Ammon's horn (tissue), 1 donor: ENCODE results near the gene PRPF40A.
A peak's percentile ranks its signal among the peaks of the same experiment; 100 is the strongest.

ENCODE experiments used
- DNase-seq: peaks from one replicate; pipeline ENCODE4 v3.0.0-alpha.2; 2016; ENCODE audit warnings: low spot score

PRPF40A gene

DNA sequence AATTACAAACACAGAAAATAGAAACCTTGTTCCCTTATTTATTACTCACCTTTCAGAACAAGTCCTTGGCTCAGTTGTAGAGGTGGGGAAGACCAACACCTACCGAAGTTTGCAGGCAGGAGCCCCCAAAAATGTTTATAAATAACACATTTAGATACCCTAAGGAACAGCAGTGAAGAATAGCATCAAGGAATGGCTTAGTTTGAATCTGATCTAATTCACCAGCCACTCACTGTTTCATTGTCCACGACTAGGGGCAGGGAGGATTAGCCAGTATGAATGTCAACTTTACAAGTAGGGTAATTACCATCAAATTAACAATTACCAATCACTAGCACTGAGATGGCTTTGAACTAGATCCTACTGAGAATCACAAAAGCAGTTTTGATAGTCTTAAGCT lies 65.4 kb downstream of the PRPF40A start:
- no peak for DNase-seq

DNA sequence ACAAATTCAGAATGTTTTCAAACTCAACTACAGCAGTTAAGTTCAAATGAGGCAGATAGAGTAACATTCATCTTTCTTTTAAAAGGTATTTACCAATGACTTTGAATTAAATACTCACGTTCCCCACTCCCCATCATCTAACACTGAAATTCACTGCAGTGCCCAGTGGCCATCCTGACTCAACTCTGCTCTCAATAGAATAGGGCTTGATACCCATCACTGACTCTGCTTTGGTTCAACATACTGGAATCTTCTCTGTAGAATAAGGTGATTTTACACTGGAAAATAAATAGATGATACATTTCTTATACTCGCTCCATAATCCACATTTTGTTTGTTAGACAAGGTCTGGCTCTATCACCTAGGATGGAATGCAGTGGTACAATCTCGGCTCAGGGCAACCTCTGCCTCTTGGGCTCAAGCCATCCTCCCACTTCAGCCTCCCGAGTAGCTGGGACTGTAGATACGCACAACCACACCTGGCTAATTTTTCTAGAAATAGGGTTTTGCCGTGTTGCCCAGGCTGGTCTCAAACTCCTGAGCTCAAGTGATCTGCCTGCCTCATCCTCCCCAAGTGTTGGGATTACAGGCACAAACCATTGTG lies 66.4 kb downstream of the PRPF40A start:
- no peak for DNase-seq

DNA sequence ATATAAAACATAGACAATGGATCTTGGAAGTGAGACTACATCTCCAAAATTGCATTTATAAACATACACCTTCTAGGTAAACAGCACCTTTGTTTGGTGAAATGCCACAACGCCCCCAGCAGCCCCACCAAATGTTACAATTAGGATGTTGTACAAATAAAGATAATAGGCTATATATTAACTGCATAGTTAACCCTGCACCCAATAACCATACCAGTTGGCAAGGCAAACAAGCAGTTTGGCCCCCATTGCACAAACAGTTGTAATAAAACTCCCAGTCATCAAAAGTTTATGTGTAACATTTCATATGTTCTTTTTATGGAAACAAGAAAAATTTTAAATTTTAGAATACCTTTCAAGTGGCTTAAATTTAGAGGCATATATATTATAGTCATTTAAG lies 67.3 kb downstream of the PRPF40A start:
- no peak for DNase-seq

DNA sequence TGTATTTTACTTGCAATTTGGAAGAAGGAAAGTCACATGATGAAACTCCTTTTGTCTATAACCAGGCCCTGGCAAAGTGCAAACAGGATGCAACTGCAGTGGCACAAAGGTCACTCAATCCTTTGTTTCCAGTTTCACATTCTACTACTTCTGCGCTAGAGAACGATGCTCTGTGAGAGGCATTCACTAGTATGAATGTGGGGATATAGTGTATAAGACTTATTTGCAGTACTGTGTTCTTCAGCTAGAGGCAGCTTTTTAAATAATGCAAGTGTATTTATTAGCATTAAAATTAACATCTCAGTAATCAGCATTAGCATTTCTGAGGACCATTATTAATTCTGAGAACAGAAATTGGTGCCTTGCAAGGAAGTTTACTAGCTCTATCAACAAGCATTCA lies 68.9 kb downstream of the PRPF40A start:
- DNase-seq, result peak; percentile 20

DNA sequence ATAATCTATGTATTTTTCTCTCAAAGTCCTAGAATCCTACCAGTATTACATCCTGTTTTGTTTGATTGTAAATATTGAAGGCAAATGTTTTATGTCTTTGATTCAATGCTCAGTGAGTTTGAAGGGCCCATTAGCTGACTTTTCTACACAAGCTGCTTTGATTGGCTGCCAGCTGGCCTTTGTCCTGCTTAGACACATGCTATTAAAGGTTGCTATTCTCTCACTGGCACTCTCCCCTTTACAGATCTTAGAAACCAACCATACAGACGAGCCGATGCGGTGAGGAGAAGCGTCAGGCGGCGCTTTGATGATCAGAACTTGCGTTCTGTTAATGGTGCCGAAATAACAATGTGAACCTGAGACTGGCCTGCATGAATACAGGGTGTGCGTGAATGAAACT lies 69.7 kb downstream of the PRPF40A start:
- peak; percentile 75 for DNase-seq

DNA sequence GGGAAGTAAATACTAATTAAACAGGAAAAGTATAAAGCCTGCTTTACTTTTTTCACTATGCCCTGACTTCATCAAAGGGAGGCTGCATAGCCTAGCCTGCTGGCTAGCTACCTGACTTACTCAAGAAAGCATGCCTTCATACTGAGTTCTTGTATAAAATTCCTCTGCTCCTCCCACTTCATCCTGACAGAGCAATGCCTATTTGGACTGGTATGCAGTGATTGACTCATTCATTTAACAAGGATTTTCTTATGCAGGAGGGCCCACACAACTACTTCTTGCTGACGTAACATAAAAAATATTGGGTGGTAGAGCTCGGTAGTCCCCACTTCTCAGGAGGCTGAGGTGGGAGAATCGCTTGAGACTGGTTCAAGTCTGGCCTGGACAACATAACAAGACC lies 70.5 kb downstream of the PRPF40A start:
- no peak for DNase-seq

DNA sequence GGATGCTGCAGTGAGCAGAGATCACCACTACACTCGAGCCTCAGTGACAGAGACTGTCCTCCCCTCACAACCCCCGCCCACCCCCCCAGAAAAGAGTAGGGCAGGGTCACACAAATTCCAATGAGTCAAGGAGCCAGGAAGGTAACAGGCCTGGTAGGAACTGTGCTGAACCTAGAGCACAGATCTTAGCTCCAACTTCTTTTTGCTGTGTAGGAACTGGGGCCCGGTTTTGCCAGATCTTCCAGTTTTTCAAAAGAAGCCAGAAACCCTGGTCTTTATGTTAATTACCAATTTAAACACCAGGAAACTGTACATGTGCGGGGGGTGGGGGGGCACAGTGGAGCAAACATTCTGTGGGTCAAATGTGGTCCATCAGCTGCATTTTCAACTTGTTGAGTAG lies 71.0 kb downstream of the PRPF40A start:
- no peak for DNase-seq

DNA sequence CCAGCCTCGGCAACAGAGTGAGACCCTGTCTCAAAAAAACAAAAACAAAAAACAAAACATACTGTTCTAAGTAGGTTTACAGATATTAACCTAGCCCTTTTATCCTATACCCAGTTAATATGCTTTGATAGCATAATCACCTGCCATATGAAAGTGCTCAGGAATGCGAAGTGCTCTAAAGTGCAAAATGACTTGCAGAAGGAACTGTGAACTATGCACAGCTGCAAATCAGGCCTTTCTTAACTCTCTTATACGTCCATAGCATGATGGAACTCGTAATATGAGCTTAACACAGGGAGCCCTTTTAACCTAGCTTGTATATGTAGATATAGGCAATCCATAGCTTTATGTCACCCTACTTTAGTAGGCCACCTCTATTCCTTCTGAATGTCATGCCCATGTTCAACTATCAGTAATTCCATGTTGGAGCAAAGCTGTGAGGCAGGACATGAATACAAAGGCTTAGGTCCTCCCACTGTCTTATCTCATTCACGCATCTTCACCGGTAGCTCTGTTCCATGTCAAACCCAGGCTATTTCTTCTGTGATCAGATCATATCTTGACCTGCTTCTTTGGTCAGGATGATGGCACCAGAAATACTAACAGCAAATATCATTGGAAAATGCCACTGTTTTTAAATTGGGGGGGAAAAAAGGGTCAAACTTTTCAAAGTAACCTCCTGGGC lies 72.9 kb downstream of the PRPF40A start:
- no peak for DNase-seq

DNA sequence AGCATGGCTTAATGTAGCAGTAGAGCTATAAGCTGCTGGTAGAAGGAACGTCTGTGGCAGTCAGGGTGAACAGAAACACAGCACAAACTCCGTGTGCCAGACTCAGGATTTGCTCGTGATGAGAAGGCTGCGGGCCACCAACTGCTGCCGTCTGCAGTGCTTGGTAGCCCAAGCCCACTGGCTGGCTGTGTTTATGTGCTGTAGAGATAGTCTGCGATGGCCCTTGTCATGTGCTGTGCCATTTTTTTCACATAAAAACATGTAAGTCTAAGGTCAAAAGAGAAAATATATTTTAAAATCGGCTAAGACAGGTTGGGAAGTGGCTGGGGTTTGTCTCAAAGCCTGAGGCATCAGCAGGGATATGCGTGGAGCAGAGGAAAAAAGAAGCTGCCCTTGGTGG lies 78.7 kb downstream of the PRPF40A start:
- DNase-seq, result no peak

DNA sequence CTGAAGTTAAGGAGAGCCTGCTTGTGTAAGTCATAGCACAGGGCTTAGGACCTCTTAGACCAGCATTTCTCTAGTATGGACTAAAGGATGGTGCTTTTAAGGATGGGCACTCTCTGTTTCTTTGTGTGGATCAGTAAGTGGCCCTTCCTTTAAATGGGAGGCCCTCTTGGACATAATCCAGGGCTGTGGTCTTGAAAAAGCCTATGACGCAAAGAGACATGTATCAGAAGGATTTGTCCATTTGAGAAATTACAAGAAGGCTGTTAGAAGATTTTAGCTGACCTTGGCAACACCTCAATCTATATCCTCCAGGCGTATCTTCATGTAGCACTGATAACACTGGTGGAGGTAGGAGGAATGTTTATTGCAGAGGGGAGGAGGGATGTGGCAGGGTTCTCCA lies 79.2 kb downstream of the PRPF40A start:
- no peak for DNase-seq

DNA sequence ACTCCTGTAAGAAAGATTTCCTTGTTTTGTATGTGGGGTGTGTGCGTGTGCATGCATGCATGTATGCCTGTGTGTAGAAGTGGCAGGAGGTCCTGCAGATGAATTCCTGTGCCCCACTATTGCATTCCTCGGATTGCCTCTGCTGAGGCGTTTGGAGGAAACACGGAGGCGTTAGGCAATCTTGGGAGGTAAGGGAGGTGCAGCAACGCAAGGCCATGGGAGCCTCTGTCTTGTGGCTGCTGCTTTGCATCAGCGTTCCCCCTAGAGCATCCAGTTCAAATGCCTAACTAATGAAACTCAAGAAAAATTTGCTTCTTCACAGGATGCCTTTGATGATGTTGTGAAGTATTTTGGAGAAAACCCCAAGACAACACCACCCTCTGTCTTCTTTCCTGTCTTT lies 80.0 kb downstream of the PRPF40A start:
- DNase-seq, result no peak

DNA sequence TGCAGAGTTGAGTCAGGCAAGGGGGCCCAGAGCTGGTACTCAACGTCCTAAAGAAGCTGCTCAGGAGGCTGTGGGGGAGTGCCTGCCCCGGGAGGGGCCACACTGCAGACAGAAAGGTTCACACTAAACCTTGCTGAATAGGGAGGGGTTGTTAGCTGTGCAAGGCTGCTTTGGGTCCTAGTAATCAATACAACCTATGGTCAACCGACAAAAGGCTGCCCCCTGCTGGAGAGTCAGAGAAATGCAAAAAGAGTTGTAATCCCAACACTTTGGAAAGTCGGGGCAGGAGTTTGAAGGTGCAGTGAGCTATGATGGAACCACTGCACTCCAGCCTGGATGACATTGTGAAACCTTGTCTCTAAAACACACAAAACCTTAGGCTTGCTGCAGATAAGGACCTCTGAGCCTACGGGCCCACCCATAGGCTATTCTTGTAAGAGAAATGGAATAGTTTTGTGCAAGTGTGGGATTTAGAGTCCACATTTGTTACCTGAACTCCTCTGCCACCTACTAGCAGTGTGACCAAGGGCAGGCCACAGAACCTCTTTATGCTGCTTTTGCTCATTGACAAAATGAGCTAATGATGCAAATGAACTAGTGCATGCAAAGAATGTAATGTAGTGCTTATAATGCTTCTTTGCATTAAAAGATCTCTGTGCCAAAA lies 81.5 kb downstream of the PRPF40A start:
- DNase-seq, result peak; percentile 72

DNA sequence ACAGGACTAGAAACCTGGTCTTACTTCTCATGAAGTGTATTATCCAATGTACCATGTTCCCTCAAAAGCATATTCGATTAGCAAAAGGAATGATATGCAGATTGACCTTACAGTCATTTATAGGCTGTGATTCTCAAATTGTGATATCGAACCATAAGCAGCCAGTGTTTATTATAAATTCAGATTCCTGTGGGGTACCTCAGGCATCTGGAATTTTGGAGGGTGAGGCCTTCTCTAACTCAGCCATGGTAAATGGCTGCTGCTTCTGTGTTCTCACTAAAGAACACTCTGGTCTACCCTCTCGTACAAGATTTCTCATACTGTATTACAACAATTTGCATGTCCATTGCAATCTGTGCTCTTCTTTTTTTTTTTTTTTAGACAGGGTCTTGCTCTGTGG lies 84.5 kb downstream of the PRPF40A start:
- no peak for DNase-seq

DNA sequence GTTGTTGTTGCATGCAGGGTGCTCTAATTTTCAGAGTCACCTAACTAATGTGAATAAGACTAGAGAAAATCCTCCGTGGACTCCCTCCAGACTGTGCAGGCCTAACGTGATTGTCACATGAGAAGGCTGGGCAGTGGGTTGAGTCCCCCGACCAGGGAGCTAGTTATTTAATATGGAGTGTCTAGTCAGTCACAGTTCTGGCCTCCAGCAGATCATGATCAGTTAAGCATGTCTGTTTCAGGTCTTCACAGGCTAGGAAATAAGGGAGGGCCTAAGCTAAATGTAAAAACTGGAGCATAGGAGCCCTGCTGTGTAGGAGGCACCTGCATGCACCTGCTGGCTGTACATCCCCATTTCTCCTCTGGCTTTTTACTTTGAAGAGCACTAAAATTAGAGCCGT lies 86.8 kb downstream of the PRPF40A start:
- no peak for DNase-seq

DNA sequence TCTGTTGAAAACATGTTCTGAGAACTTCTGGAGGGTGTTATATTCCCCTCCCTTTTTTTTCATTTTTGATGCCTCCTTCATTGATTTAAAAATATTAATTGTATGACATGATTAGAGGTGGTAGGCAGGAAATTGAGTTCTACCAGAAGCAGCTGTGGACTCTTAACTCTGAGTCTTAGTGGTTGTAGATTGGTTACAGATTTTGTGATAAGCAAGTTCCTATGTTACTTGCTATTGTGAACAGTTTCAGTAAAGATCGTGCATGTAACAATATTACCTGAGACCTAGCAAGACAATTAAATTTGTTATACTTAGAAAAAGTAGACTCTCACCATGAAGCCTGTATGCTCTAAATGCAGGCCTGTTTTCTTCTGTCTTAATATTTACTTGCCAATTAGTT lies 88.1 kb downstream of the PRPF40A start:
- DNase-seq, result no peak

DNA sequence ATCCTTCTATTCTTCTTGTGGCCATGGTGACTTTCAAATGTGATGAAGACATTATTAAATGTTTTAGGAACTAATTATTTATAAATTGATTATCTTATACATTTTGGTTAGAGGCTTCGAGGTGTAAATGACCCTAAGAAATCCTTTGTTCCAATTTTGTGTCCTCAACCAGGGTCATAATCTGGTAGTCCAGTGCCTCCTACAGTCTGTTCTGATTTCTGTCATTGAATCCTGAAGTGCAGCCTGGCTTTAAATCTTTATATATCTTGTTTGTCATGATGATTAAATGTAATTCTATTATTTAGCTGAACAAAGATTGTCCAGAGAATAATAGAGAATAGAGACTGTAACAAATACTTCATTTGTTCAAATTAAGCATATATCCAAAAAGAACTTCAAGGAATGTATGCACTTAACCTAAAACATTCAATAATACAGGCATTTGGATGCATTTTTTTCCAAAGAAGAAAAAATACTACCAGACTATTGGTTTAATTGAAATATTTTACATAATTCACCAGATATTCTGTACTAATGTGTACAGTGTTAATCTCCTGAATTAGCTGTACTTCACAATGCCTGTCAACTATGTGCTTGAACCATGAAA lies 89.8 kb downstream of the PRPF40A start:
- peak; percentile 58 for DNase-seq

DNA sequence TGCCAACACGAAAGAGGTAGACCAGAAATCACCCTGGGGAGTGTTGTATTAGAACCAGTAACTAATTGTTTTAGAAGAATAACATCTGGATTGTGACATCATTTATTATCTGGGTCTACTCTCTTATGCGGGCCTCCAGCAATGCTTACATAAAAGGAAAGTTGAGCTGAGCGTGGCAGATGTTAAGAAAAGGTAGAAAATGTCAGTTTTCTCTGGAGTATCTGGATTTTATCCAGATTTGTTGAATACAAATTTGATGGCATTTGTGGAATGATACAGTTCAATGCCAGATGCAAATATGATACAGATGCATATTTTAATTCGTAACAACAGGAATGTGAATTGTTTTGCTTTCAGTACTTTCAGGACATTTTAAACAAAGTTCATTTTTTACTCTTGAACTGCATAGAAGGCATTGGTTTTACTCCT lies 90.3 kb downstream of the PRPF40A start:
- DNase-seq, result no peak

DNA sequence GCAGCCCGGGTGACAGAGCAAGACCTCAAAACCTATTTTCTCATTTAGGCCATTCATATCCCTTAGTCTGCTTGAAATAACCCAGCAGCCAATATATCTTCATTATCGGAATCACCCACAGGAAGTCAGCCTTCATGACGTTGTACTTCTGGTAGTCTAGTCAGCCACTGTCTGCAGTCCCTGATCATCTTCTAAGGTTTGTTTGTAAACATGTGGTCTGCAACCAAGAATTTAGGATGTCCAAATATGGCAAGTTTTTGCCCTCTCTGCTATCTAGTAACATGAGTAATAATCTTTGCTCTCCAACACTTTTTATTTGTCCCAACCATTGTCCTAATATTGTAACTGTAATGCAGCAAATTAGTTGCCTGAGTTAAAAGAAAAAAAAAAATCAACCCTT lies 92.5 kb downstream of the PRPF40A start:
- no peak for DNase-seq

DNA sequence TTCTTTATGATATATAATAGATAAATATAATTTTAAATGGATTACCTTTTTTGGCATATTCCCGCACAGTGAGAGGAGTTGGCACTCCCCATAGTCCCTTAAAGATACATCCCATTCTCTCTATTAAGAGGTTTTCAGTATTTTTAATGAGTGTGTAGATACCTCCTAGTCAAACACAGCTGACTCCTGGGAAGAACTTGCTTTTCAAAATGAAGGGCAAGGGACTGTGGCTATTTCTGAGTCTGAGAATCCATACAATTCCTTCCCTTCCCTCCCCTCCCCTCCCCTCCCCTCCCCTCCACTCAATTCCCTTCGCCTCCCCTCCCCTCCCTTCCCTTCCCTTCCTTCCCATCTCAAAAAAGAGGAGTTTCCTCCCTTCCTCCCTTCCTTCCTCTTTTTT lies 93.5 kb downstream of the PRPF40A start:
- no peak for DNase-seq

DNA sequence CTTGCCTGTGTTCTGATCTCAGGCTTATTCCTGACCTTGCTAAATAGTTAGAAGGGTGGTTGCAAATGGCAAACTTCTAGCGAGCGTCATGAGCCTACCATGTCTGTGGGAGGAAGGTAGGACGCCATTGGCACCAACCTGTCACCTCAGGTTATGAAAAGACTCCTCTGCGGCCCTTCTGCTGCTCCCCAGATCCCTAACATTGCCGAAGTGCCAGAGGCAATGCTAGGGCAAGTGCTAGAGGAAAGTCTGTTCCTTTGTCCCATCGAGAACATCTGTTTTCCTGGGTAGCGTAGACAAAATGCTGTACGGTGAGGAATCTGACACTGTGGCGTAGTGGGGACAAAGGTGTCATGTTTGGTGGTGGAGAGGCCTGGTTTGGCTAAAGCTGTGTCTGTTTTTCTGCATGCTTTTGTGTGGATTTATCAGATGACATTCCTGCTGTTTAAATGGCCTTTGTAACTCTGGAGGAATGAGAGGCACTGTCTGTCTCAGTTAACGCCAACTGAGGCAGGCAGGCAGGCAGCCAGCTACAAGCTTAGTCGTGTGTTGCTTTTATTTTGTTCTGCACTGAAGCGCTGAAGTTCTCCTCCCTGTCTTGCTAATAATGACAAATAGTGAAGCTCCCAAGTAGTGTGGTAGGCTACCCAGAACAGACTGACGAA lies 94.1 kb downstream of the PRPF40A start:
- peak; percentile 50 for DNase-seq

DNA sequence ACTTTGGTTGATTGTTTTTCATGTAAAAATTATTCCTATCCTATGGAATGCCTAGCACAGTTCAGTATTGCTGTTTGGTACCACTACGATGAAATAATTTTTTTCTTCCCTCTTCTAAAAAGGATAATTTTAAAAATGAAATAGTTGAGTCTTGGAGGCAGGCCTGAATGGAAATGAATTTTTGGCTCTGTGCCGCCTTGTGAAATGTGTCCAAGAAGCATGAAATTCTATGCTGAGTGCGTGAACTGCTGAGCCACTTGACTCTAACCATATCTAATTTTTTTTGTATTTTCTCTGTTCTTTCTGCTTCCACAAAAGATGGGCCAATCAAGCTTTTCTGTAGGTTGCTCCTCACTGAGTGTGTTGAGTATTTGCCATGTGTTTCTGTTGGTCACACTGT lies 95.0 kb downstream of the PRPF40A start:
- no peak for DNase-seq

DNA sequence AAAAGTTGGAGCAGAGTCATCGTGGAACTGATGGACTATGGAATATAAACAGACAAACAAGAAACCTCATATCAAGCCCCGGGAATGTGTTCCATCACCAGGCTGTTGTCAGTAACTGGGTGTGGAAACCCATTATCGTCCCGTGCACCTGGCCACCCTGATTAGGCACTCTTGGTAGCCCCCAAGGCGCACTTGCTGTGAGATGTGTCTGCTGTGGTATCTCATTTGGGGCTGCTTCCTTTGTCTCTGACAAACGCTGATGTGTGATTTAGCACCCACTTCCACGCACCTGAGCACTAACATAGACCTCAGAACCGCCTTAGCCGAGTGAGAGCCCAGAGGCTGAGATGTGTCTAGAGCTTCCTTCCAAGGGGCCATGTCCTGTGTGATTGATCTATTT lies 96.3 kb downstream of the PRPF40A start:
- no peak for DNase-seq

DNA sequence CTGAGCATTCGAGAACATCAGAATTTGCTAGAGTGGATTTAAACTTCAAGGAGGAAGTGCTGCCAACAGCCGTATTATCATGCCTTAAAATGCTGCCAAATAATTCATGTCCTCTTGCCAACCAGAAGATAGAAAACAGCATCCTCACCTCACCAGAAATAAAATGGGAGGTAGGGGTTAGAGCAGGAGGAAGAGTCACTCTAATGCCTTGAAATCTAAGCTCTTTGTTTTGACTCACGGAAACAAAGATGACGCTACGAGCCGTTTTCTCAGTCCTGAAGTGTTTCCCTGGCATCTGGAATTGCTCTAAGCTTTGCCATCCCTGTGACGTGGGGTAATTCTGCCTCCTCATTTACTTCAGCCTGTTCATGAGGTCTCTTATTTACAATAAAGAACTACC lies 97.1 kb downstream of the PRPF40A start:
- no peak for DNase-seq
